HG03045 (cell line): ENCODE data around the gene FAM234A.
"Not testable (repeated sequence)": the region's sequence is repeated elsewhere in the genome, so short reads cannot be mapped to it uniquely, and the experiment has no call there.

Source experiments
- ATAC-seq: cut with Tn5 transposase; IDR thresholded peaks from one replicate; pipeline ENCODE4 v1.9.1; 2021; ENCODE audit warnings: mild to moderate bottlenecking, moderate library complexity; ENCODE audit not compliant: unreplicated experiment

Gene FAM234A

GRCh38 chr16:264440-264951, 29.9 kb downstream of the FAM234A start:
- ATAC-seq = no peak

- ATAC-seq = no peak
Observed at GRCh38 chr16:265002-265529, 30.4 kb downstream of the FAM234A start.

GRCh38 chr16:265711-266110, 31.1 kb downstream of the FAM234A start:
- ATAC-seq = no peak

GRCh38 chr16:266258-267164, 31.9 kb downstream of the FAM234A start:
- ATAC-seq = no peak

- ATAC-seq = not testable (repeated sequence)
Observed at GRCh38 chr16:267562-267961, 32.9 kb downstream of the FAM234A start.

GRCh38 chr16:268141-269053, 33.8 kb downstream of the FAM234A start:
- ATAC-seq = no peak

GRCh38 chr16:269061-269796, 34.6 kb downstream of the FAM234A start:
- no peak for ATAC-seq

GRCh38 chr16:270381-271255, 36.0 kb downstream of the FAM234A start:
- no peak for ATAC-seq

- no peak for ATAC-seq
Observed at GRCh38 chr16:272633-273546, 38.3 kb downstream of the FAM234A start.

GRCh38 chr16:273547-274421, 39.2 kb downstream of the FAM234A start:
- ATAC-seq = no peak

GRCh38 chr16:275041-275641, 40.5 kb downstream of the FAM234A start:
- no peak for ATAC-seq

GRCh38 chr16:275786-276232, 41.2 kb downstream of the FAM234A start, which contains the start of gene RGS11:
TSS of gene RGS11 (minus strand) at chr16:275944. CDS start at chr16:275911, 33 bp downstream.
- ATAC-seq = no peak

- ATAC-seq = no peak
Observed at GRCh38 chr16:276426-277077, 41.9 kb downstream of the FAM234A start.

- ATAC-seq = no peak
Observed at GRCh38 chr16:278863-279366, 44.3 kb downstream of the FAM234A start.

- ATAC-seq = no peak
Observed at GRCh38 chr16:279531-279930, 44.9 kb downstream of the FAM234A start.

- no peak for ATAC-seq
Observed at GRCh38 chr16:280005-280460, 45.4 kb downstream of the FAM234A start.
